Neural progenitor cell (in vitro differentiated cells): ENCODE results near the gene TMEM115. TPM values are rescaled to one million over a fixed set of nuclear protein-coding genes. Genes with fewer than 3 reads are reported as not detected.

Experiments
- DNase-seq: peaks from one replicate; pipeline ENCODE4 v3.0.0-alpha.2; 2016; ENCODE audit warnings: low spot score
- H2AFZ ChIP-seq: fragments of 200-600 bp; sonication (generic); replicated peaks from 2 replicates; pipeline ENCODE4 v1.6.1; 2016; ENCODE audit warnings: antibody characterized with exemption
- H3F3A ChIP-seq: fragments of 200-600 bp; sonication (generic); 2 replicates; pipeline ENCODE4 v1.6.1; 2016; ENCODE audit warnings: antibody characterized with exemption, low read depth
- H3K27ac ChIP-seq: fragments of 200-600 bp; sonication (generic); 2 replicates; pipeline ENCODE4 v1.5.1; 2016; ENCODE audit warnings: mild to moderate bottlenecking
- H3K27me3 ChIP-seq: fragments of 200-600 bp; sonication (generic); 2 replicates; pipeline ENCODE4 v1.6.1; 2016; ENCODE audit warnings: mild to moderate bottlenecking, moderate library complexity
- H3K36me3 ChIP-seq: fragments of 200-600 bp; sonication (generic); 2 replicates; pipeline ENCODE4 v1.5.1; 2016
- H3K4me1 ChIP-seq: fragments of 200-600 bp; sonication (generic); 2 replicates; pipeline ENCODE4 v1.6.1; 2016; ENCODE audit warnings: mixed run types
- H3K4me2 ChIP-seq: fragments of 200-600 bp; sonication (generic); 2 replicates; pipeline ENCODE4 v1.6.1; 2016
- H3K4me3 ChIP-seq: fragments of 200-600 bp; sonication (generic); 2 replicates; pipeline ENCODE4 v1.5.1; 2016
- H3K79me2 ChIP-seq: fragments of 200-600 bp; sonication (generic); 2 replicates; pipeline ENCODE4 v1.6.1; 2016; ENCODE audit warnings: low read depth
- H3K9ac ChIP-seq: fragments of 200-600 bp; sonication (generic); 2 replicates; pipeline ENCODE4 v1.6.1; 2016
- H3K9me3 ChIP-seq: fragments of 200-600 bp; sonication (generic); 2 replicates; pipeline ENCODE4 v1.5.1; 2016; ENCODE audit warnings: low read depth
- H4K20me1 ChIP-seq: fragments of 200-600 bp; sonication (generic); 2 replicates; pipeline ENCODE4 v1.6.1; 2016; ENCODE audit warnings: low read depth
- H3K27ac Mint-ChIP-seq: 3 replicates; pipeline ENCODE4 v1.8.0; 2021; ENCODE audit warnings: mixed read lengths
- H3K27me3 Mint-ChIP-seq: 2 replicates; pipeline ENCODE4 v1.8.0; 2022; ENCODE audit warnings: low read depth, mild to moderate bottlenecking, inconsistent platforms, moderate library complexity, mixed read lengths; ENCODE audit not compliant: insufficient read depth
- H3K36me3 Mint-ChIP-seq: 3 replicates; pipeline ENCODE4 v1.8.0; 2021; ENCODE audit warnings: mixed read lengths
- H3K4me1 Mint-ChIP-seq: 3 replicates; pipeline ENCODE4 v1.8.0; 2021; ENCODE audit warnings: mixed read lengths
- H3K4me3 Mint-ChIP-seq: 3 replicates; pipeline ENCODE4 v1.8.0; 2021; ENCODE audit warnings: mild to moderate bottlenecking, moderate library complexity, mixed read lengths
- H3K9me3 Mint-ChIP-seq: 3 replicates; pipeline ENCODE4 v1.8.0; 2020; ENCODE audit warnings: mixed read lengths
- CTCF ChIP-seq: fragments of 200-600 bp; sonication (generic); IDR thresholded peaks from 2 replicates; pipeline ENCODE4 v1.5.1; 2017; ENCODE audit warnings: antibody characterized with exemption, mild to moderate bottlenecking
- EZH2 ChIP-seq: fragments of 200-600 bp; sonication (generic); IDR thresholded peaks from 2 replicates; pipeline ENCODE4 v1.6.1; 2017; ENCODE audit warnings: antibody characterized with exemption, mild to moderate bottlenecking, moderate library complexity
- EZH2phosphoT487 ChIP-seq: fragments of 200-600 bp; sonication (generic); IDR thresholded peaks from 2 replicates; pipeline ENCODE4 v1.6.1; 2017; ENCODE audit warnings: antibody characterized with exemption
- total RNA-seq: library from RNA; depleted of rRNA; stranded (reverse); fragments of >200 nt; gene quantifications from 2 replicates; pipeline ENCODE4 v1.2.3, GENCODE V29; 2015; ENCODE audit warnings: low replicate concordance

TMEM115 gene
- total RNA-seq, 1 donor from 2014 or later = 6.3 TPM

- Histone ChIP-seq H3K4me1 (peaks cover 11% of the 10 kb centered on the region), H3K9me3 (no peaks in the 10 kb centered on the region), H2AFZ (peak within 1 kb of the TSS; percentile 94), H4K20me1 (peaks cover 3% of the 10 kb centered on the region), H3K27me3 (peaks cover 58% of the 10 kb centered on the region), H3K79me2 (peaks cover 9% of the 10 kb centered on the region), H3K4me3 (peak within 1 kb of the TSS; percentile 56), H3K4me2 (peak within 1 kb of the TSS; percentile 92), H3K27ac (no peak within 1 kb of the TSS), H3K9ac (no peak within 1 kb of the TSS), H3F3A (peaks cover 19% of the 10 kb centered on the region), H3K36me3 (no peaks in the 10 kb centered on the region)
- TF ChIP-seq CTCF = no peak
- TF ChIP-seq EZH2 = no peak
- TF ChIP-seq EZH2phosphoT487 = no peak
- Mint-ChIP-seq H3K27ac (no peak within 1 kb of the TSS), H3K36me3 (peaks cover 2% of the 10 kb centered on the region), H3K27me3 (peaks cover 19% of the 10 kb centered on the region), H3K9me3 (no peaks in the 10 kb centered on the region), H3K4me1 (peaks cover 18% of the 10 kb centered on the region), H3K4me3 (peak within 1 kb of the TSS; percentile 84)
- peak; percentile 92 for DNase-seq
Measured at GRCh38 chr3:50345586-50346234, 13.6 kb downstream of the TMEM115 start, which contains the start of gene ZMYND10. TSS of gene ZMYND10 (minus strand) at chr3:50345732. CDS start at chr3:50345579, 153 bp downstream.

GRCh38 chr3:50345008-50345407 lies 14.3 kb downstream of the TMEM115 start:
- peak overlapping the region; percentile 84 for H3K4me3 Mint-ChIP-seq
- peaks cover 3% of the 10 kb centered on the region for H4K20me1 ChIP-seq
- no peak for DNase-seq
- peaks cover 13% of the 10 kb centered on the region for H3K4me1 ChIP-seq
- no peak overlapping the region for H3K27ac Mint-ChIP-seq
- no peaks in the 10 kb centered on the region for H3K36me3 ChIP-seq
- H3K4me2 ChIP-seq = peak overlapping the region; percentile 92
- TF ChIP-seq CTCF (no peak), EZH2 (no peak), EZH2phosphoT487 (no peak)
- peaks cover 22% of the 10 kb centered on the region for H3K27me3 Mint-ChIP-seq
- no peaks in the 10 kb centered on the region for H3K9me3 ChIP-seq
- H3F3A ChIP-seq = peaks cover 19% of the 10 kb centered on the region
- no peaks in the 10 kb centered on the region for H3K9me3 Mint-ChIP-seq
- peaks cover under 1% of the 10 kb centered on the region for H3K36me3 Mint-ChIP-seq
- peak overlapping the region; percentile 56 for H3K4me3 ChIP-seq
- peaks cover 5% of the 10 kb centered on the region for H3K79me2 ChIP-seq
- H3K27ac ChIP-seq = no peak overlapping the region
- H3K9ac ChIP-seq = no peak overlapping the region
- peaks cover 14% of the 10 kb centered on the region for H3K4me1 Mint-ChIP-seq
- peaks cover 65% of the 10 kb centered on the region for H3K27me3 ChIP-seq
- H2AFZ ChIP-seq = no peak overlapping the region

GRCh38 chr3:50342813-50343633 lies 16.3 kb downstream of the TMEM115 start:
- Histone ChIP-seq H3K4me1 (peaks cover 17% of the 10 kb centered on the region), H3K36me3 (no peaks in the 10 kb centered on the region), H4K20me1 (peaks cover 3% of the 10 kb centered on the region), H3K27me3 (peaks cover 85% of the 10 kb centered on the region), H3K9me3 (no peaks in the 10 kb centered on the region), H3F3A (peaks cover 28% of the 10 kb centered on the region), H3K27ac (no peak overlapping the region), H3K4me2 (no peak overlapping the region), H3K4me3 (no peak overlapping the region), H3K9ac (no peak overlapping the region), H2AFZ (no peak overlapping the region), H3K79me2 (no peaks in the 10 kb centered on the region)
- peak; percentile 57 for DNase-seq
- H3K27ac Mint-ChIP-seq = no peak overlapping the region
- no peaks in the 10 kb centered on the region for H3K9me3 Mint-ChIP-seq
- TF ChIP-seq EZH2 (no peak), CTCF (peak; percentile 26)
- H3K36me3 Mint-ChIP-seq = peaks cover 3% of the 10 kb centered on the region
- no peak overlapping the region for H3K4me3 Mint-ChIP-seq
- H3K27me3 Mint-ChIP-seq = peaks cover 37% of the 10 kb centered on the region
- H3K4me1 Mint-ChIP-seq = peaks cover 24% of the 10 kb centered on the region
